Measurements from ENCODE around the gene MAF.

MAF gene

DNA sequence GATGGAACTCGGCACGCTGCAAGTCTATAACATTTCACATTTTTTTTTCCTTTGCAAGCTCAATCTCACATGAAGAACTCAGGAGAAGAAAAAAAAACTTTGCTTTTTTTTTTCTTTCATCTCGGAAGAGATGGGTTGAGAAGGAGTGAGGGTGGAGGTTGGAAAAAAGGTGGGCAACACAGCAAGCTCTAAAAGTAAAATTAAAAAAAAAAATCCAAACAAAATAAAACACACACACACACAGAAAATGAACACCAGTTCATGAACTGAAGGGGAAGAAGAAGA, 2.5 kb downstream of the MAF start:
- peak overlapping the region; percentile 75 for H3K4me3 ChIP-seq (ENCODE audit: insufficient read length, low read depth)
- no peaks in the 10 kb centered on the region for H3K4me1 ChIP-seq (ENCODE audit: insufficient read depth, insufficient read length)
- no peak for TF ChIP-seq ZNF274 (IDR thresholded peaks at IDR 0.05; ENCODE audit: low read depth, low read length)
- TF ChIP-seq SUZ12 (IDR thresholded peaks at IDR 0.05; ENCODE audit: extremely low read depth, insufficient read depth, insufficient read length): no peak
- no peak for TF ChIP-seq YY1 (IDR thresholded peaks at IDR 0.05; ENCODE audit: insufficient read depth, insufficient read length)
- H3K27me3 ChIP-seq (ENCODE audit: insufficient read depth, insufficient read length): no peaks in the 10 kb centered on the region
- peak overlapping the region; percentile 89 for H3K9ac ChIP-seq (ENCODE audit: insufficient read length, low read depth)
- peaks cover 2% of the 10 kb centered on the region for H3K36me3 ChIP-seq (ENCODE audit: insufficient read depth, insufficient read length, low read length)
- DNase-seq (ENCODE audit: low read depth, low spot score): no peak
- no peaks in the 10 kb centered on the region for H3K9me3 ChIP-seq (ENCODE audit: insufficient read depth, low read length)

DNA sequence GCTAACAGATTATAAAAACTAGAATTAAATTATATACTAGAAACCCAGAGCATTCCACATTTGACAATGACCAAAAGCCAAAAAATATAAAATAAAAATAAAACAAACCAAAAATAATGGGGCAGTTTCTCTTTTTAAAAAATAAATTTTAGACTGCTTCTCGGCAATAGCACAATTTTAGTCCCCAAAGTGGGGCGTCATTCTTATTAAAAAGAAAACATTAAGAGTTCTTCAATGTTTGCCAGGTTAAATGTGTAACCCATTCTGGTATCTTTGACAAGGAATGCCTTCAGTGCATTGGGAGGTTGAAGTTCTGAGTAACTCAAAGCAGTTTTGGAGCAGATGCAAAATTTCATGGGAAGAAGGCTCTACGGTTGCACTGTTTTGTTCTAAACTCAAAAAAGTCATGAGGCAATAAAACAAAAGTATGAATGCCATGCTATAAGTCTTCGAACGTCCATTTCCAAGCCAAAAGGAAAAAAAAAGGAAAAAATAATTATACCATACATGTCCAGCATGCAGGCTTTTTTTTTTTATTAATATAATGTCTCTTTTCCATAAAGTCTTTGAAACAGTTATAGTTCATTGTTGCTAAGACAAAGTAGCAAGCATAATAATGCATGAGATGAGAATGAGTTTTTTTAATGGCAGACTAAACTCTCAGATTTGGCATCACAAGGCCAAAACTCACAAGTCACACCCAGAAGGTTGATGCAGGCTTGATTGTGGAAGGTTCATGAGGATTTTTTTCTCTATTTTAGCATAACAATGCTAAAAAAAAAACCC, 3.1 kb downstream of the MAF start:
- Histone ChIP-seq H3K4me1 (ENCODE audit: insufficient read depth, insufficient read length) (no peaks in the 10 kb centered on the region), H3K9me3 (ENCODE audit: insufficient read depth, low read length) (no peaks in the 10 kb centered on the region), H3K4me3 (ENCODE audit: insufficient read length, low read depth) (peak overlapping the region; percentile 75), H3K9ac (ENCODE audit: insufficient read length, low read depth) (peak overlapping the region; percentile 89), H3K36me3 (ENCODE audit: insufficient read depth, insufficient read length, low read length) (peaks cover 2% of the 10 kb centered on the region), H3K27me3 (ENCODE audit: insufficient read depth, insufficient read length) (no peaks in the 10 kb centered on the region)
- DNase-seq (ENCODE audit: low read depth, low spot score): no peak
- TF ChIP-seq SUZ12 (IDR thresholded peaks at IDR 0.05; ENCODE audit: extremely low read depth, insufficient read depth, insufficient read length) (no peak), YY1 (IDR thresholded peaks at IDR 0.05; ENCODE audit: insufficient read depth, insufficient read length) (no peak), ZNF274 (IDR thresholded peaks at IDR 0.05; ENCODE audit: low read depth, low read length) (no peak)

DNA sequence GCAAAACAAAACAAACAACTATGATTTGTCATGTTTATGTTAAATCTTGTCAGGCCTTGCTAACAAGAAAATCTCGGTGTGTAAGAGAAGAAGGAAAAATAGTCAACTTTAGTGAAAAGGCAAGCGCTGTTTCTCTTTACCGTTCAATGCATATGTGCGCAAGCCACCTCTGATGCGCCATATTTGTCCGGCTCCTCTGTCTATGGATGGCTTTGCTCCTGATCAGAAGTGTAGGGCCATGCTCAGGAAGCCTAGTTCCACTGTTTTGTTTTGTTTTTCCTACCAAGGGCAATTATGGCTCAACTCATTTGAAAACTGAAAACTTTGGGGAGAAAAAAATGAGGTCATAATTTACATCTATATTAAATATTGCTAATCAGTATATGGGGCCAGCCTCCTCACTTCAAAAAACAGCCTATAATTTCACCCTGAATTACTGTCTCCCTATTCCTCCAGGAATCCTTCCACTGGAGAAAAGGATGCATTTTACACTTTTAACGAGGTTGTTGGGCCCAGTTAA, 4.5 kb downstream of the MAF start:
- Histone ChIP-seq H3K9me3 (ENCODE audit: insufficient read depth, low read length) (no peaks in the 10 kb centered on the region), H3K9ac (ENCODE audit: insufficient read length, low read depth) (peak overlapping the region; percentile 34), H3K27me3 (ENCODE audit: insufficient read depth, insufficient read length) (no peaks in the 10 kb centered on the region), H3K36me3 (ENCODE audit: insufficient read depth, insufficient read length, low read length) (peaks cover 2% of the 10 kb centered on the region), H3K4me1 (ENCODE audit: insufficient read depth, insufficient read length) (peaks cover 2% of the 10 kb centered on the region), H3K4me3 (ENCODE audit: insufficient read length, low read depth) (peak overlapping the region; percentile 11)
- DNase-seq (ENCODE audit: low read depth, low spot score): no peak
- no peak for TF ChIP-seq YY1 (IDR thresholded peaks at IDR 0.05; ENCODE audit: insufficient read depth, insufficient read length)
- no peak for TF ChIP-seq ZNF274 (IDR thresholded peaks at IDR 0.05; ENCODE audit: low read depth, low read length)
- no peak for TF ChIP-seq SUZ12 (IDR thresholded peaks at IDR 0.05; ENCODE audit: extremely low read depth, insufficient read depth, insufficient read length)

DNA sequence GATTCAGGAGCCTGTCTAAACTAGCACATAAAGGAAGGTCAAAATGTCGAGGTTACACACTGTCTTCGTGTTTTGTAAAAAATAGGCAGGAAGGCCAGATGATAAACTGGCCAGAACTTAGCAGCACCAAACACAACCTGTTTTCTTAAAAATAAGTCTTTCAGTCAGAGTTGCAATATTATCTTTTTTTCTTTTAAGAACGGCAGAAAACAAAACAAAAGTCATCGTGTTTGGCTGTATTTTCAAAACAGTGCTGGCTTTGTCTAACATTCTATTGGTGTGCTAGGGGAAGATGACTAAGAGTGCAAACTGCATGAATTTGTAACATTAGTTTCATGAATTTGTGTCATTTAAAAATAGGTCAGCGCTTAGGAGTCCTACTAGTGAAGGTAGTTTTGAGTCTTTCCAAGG, 5.3 kb downstream of the MAF start:
- H3K9me3 ChIP-seq (ENCODE audit: insufficient read depth, low read length): no peaks in the 10 kb centered on the region
- no peak overlapping the region for H3K4me3 ChIP-seq (ENCODE audit: insufficient read length, low read depth)
- TF ChIP-seq ZNF274 (IDR thresholded peaks at IDR 0.05; ENCODE audit: low read depth, low read length) (no peak), SUZ12 (IDR thresholded peaks at IDR 0.05; ENCODE audit: extremely low read depth, insufficient read depth, insufficient read length) (no peak), YY1 (IDR thresholded peaks at IDR 0.05; ENCODE audit: insufficient read depth, insufficient read length) (no peak)
- H3K36me3 ChIP-seq (ENCODE audit: insufficient read depth, insufficient read length, low read length): peaks cover 2% of the 10 kb centered on the region
- no peak for DNase-seq (ENCODE audit: low read depth, low spot score)
- no peaks in the 10 kb centered on the region for H3K27me3 ChIP-seq (ENCODE audit: insufficient read depth, insufficient read length)
- no peak overlapping the region for H3K9ac ChIP-seq (ENCODE audit: insufficient read length, low read depth)
- H3K4me1 ChIP-seq (ENCODE audit: insufficient read depth, insufficient read length): peaks cover 2% of the 10 kb centered on the region

DNA sequence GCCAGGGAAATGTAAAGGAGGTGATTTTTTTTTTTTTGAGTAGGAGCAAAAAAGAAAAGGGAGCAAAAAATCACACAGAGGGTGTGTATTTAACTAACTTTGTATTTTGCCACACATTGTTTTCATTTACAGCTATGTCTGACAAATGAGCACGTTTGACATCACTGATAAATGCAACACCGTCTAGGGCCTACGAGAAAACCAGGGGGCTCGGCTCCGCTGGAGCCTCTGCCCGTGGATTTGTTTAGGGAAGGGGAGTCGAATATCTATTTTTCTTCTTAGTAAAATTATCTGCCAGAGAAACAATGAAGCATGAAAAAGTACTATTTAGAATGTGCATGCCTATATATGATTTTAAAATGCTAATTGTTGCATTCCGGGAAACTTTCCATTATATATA, 6.8 kb downstream of the MAF start:
- no peak overlapping the region for H3K9ac ChIP-seq (ENCODE audit: insufficient read length, low read depth)
- no peak for TF ChIP-seq SUZ12 (IDR thresholded peaks at IDR 0.05; ENCODE audit: extremely low read depth, insufficient read depth, insufficient read length)
- TF ChIP-seq YY1 (IDR thresholded peaks at IDR 0.05; ENCODE audit: insufficient read depth, insufficient read length): no peak
- no peak for TF ChIP-seq ZNF274 (IDR thresholded peaks at IDR 0.05; ENCODE audit: low read depth, low read length)
- H3K9me3 ChIP-seq (ENCODE audit: insufficient read depth, low read length): no peaks in the 10 kb centered on the region

DNA sequence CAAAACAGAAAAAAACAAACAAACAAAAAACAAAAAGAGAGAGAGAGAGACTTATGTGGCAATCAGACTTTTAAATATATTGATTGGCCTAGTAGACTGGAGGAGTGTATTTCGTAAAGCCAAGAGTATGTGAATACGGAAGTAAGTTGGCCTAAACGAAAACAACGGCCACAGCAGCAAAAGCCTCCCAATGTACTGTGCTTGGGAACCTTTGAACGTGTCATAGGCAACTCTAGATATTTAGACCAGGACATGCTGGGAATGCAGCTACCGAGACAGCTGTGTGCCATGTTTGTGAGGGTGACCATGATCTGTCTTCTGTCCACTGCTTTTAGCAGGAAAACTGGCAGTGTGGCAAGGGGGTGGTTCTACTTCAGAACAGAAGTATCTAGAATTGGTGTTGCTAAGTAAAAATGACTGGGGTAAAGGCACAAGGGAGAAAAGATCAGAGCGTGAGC, 7.4 kb downstream of the MAF start:
- Histone ChIP-seq H3K27me3 (ENCODE audit: insufficient read depth, insufficient read length) (no peaks in the 10 kb centered on the region), H3K36me3 (ENCODE audit: insufficient read depth, insufficient read length, low read length) (peaks cover 2% of the 10 kb centered on the region), H3K9me3 (ENCODE audit: insufficient read depth, low read length) (no peaks in the 10 kb centered on the region), H3K4me3 (ENCODE audit: insufficient read length, low read depth) (no peak overlapping the region), H3K9ac (ENCODE audit: insufficient read length, low read depth) (no peak overlapping the region), H3K4me1 (ENCODE audit: insufficient read depth, insufficient read length) (peaks cover 2% of the 10 kb centered on the region)
- no peak for TF ChIP-seq SUZ12 (IDR thresholded peaks at IDR 0.05; ENCODE audit: extremely low read depth, insufficient read depth, insufficient read length)
- no peak for TF ChIP-seq ZNF274 (IDR thresholded peaks at IDR 0.05; ENCODE audit: low read depth, low read length)
- no peak for TF ChIP-seq YY1 (IDR thresholded peaks at IDR 0.05; ENCODE audit: insufficient read depth, insufficient read length)
- no peak for DNase-seq (ENCODE audit: low read depth, low spot score)

More for the DNA sequence above, 6.8 kb downstream of the MAF start:
- Histone ChIP-seq H3K4me3 (ENCODE audit: insufficient read length, low read depth) (no peak overlapping the region), H3K36me3 (ENCODE audit: insufficient read depth, insufficient read length, low read length) (peaks cover 2% of the 10 kb centered on the region), H3K4me1 (ENCODE audit: insufficient read depth, insufficient read length) (peaks cover 2% of the 10 kb centered on the region), H3K27me3 (ENCODE audit: insufficient read depth, insufficient read length) (no peaks in the 10 kb centered on the region)
- DNase-seq (ENCODE audit: low read depth, low spot score): no peak

DNA sequence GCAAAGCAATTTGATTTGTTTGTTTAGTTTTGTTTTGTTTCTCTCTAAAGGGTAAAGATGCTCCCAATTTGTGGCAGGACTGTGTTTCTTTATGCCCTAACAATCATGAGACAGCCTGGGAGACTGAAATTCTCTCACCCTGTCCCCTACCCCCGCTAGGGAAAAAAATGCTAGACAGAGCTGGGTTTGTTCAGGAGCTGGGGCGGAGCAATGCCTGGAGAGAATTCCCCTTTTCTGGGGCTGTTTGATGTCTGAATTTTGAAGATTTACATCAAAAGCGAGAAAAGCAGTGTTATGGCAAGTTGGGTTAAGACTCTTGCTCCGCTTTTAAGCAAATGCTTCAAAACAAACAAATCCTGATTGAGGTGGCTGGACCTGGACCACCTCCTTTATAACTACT, 8.4 kb downstream of the MAF start:
- TF ChIP-seq ZNF274 (IDR thresholded peaks at IDR 0.05; ENCODE audit: low read depth, low read length): no peak
- TF ChIP-seq YY1 (IDR thresholded peaks at IDR 0.05; ENCODE audit: insufficient read depth, insufficient read length): no peak
- TF ChIP-seq SUZ12 (IDR thresholded peaks at IDR 0.05; ENCODE audit: extremely low read depth, insufficient read depth, insufficient read length): no peak
- no peaks in the 10 kb centered on the region for H3K27me3 ChIP-seq (ENCODE audit: insufficient read depth, insufficient read length)
- no peak for DNase-seq (ENCODE audit: low read depth, low spot score)

More for the DNA sequence above, 8.4 kb downstream of the MAF start:
- Histone ChIP-seq H3K9me3 (ENCODE audit: insufficient read depth, low read length) (no peaks in the 10 kb centered on the region), H3K4me1 (ENCODE audit: insufficient read depth, insufficient read length) (peaks cover 2% of the 10 kb centered on the region), H3K9ac (ENCODE audit: insufficient read length, low read depth) (no peak overlapping the region), H3K4me3 (ENCODE audit: insufficient read length, low read depth) (no peak overlapping the region), H3K36me3 (ENCODE audit: insufficient read depth, insufficient read length, low read length) (peaks cover 2% of the 10 kb centered on the region)

Measured in NT2/D1 (cell line).